Measurements from ENCODE around the gene RHBDD1. TPM values are rescaled to one million over a fixed set of nuclear protein-coding genes. Genes with fewer than 3 reads are reported as not detected.

Gene RHBDD1
- total RNA-seq, 3 donors from 2014 or later (not counting 1 experiment from before 2014, with no cell fraction given) = 33.7 to 49.7 (median 47.7) TPM

GRCh38 chr2:226895579-226895978, 59.7 kb downstream of the RHBDD1 start:
- Histone ChIP-seq H3K27me3 (ENCODE audit: control insufficient read depth, insufficient read depth, low read length) (no peaks in the 10 kb centered on the region), H3K27ac (ENCODE audit: low read length) (no peak overlapping the region), H3K36me3 (ENCODE audit: control insufficient read depth, insufficient read depth, low read length) (peaks cover 6% of the 10 kb centered on the region), H3K9me3 (ENCODE audit: control insufficient read depth, insufficient read depth, low read length) (no peaks in the 10 kb centered on the region), H3K4me1 (ENCODE audit: control insufficient read depth, insufficient read depth, low read length) (no peaks in the 10 kb centered on the region), H3K4me3 (ENCODE audit: low read length) (no peak overlapping the region)
- H3K4me3 Mint-ChIP-seq = no peak overlapping the region
- H3K27me3 Mint-ChIP-seq (ENCODE audit: low read depth in 2 of 2) = no peaks in the 10 kb centered on the region
- no peaks in the 10 kb centered on the region for H3K4me1 Mint-ChIP-seq
- no peak for ATAC-seq
- 100% methylated on average over 1 of the region's 2 CpGs for WGBS (ENCODE audit: insufficient coverage)
- no peak overlapping the region for H3K27ac Mint-ChIP-seq
- H3K9me3 Mint-ChIP-seq = no peaks in the 10 kb centered on the region
- DNase-seq = no peak
- intact Hi-C loops (cut with micrococcal nuclease) = no loop called here
- H3K36me3 Mint-ChIP-seq = no peaks in the 10 kb centered on the region
- no peak for TF ChIP-seq CTCF (IDR thresholded peaks at IDR 0.05)

- Histone ChIP-seq H3K9me3 (ENCODE audit: control insufficient read depth, insufficient read depth, low read length) (no peaks in the 10 kb centered on the region), H3K4me3 (ENCODE audit: low read length) (no peak overlapping the region), H3K27me3 (ENCODE audit: control insufficient read depth, insufficient read depth, low read length) (no peaks in the 10 kb centered on the region), H3K27ac (ENCODE audit: low read length) (no peak overlapping the region), H3K4me1 (ENCODE audit: control insufficient read depth, insufficient read depth, low read length) (peaks cover 6% of the 10 kb centered on the region), H3K36me3 (ENCODE audit: control insufficient read depth, insufficient read depth, low read length) (peaks cover 6% of the 10 kb centered on the region)
- no peaks in the 10 kb centered on the region for H3K36me3 Mint-ChIP-seq
- no peak for ATAC-seq
- intact Hi-C loops (cut with micrococcal nuclease) = no loop called here
- H3K27me3 Mint-ChIP-seq (ENCODE audit: low read depth in 2 of 2) = no peaks in the 10 kb centered on the region
- no peaks in the 10 kb centered on the region for H3K9me3 Mint-ChIP-seq
- peaks cover 13 to 14% of the 10 kb centered on the region in 2 donors for H3K4me1 Mint-ChIP-seq
- no peak overlapping the region for H3K4me3 Mint-ChIP-seq
- no peak overlapping the region for H3K27ac Mint-ChIP-seq
- TF ChIP-seq CTCF (IDR thresholded peaks at IDR 0.05) = no peak
- no peak for DNase-seq
- 96% methylated on average over 4 of the region's 4 CpGs for WGBS (ENCODE audit: insufficient coverage)
Measured at GRCh38 chr2:226898121-226898520, 62.3 kb downstream of the RHBDD1 start.

- Histone ChIP-seq H3K4me1 (ENCODE audit: control insufficient read depth, insufficient read depth, low read length) (peaks cover 6% of the 10 kb centered on the region), H3K4me3 (ENCODE audit: low read length) (no peak overlapping the region), H3K27me3 (ENCODE audit: control insufficient read depth, insufficient read depth, low read length) (no peaks in the 10 kb centered on the region), H3K36me3 (ENCODE audit: control insufficient read depth, insufficient read depth, low read length) (peaks cover 6% of the 10 kb centered on the region), H3K9me3 (ENCODE audit: control insufficient read depth, insufficient read depth, low read length) (no peaks in the 10 kb centered on the region), H3K27ac (ENCODE audit: low read length) (no peak overlapping the region)
- Mint-ChIP-seq H3K4me1 (peaks cover 14 to 20% of the 10 kb centered on the region in 2 donors), H3K9me3 (no peaks in the 10 kb centered on the region), H3K27me3 (ENCODE audit: low read depth in 2 of 2) (no peaks in the 10 kb centered on the region), H3K27ac (no peak overlapping the region), H3K36me3 (no peaks in the 10 kb centered on the region), H3K4me3 (no peak overlapping the region)
- DNase-seq (no peak), ATAC-seq (no peak)
- intact Hi-C loops (cut with micrococcal nuclease) = no loop called here
- TF ChIP-seq CTCF (IDR thresholded peaks at IDR 0.05) = no peak
- 88% methylated on average over 2 of the region's 3 CpGs for WGBS (ENCODE audit: insufficient coverage)
Measured at GRCh38 chr2:226898897-226899296, 63.0 kb downstream of the RHBDD1 start.

Measured in natural killer cell (primary cell).